ENCODE results near the gene DHX29.
"Not testable (repeated sequence)": the region's sequence is repeated elsewhere in the genome, so short reads cannot be mapped to it uniquely, and the experiment has no call there.

The DHX29 gene

GRCh38 chr5:55307383-55308253, at the start of gene DHX29, which contains the start of gene MTREX:
Gene DHX29 (minus strand): TSS chr5:55307694. CDS start chr5:55307573, 121 bp downstream.
Gene MTREX (plus strand): TSS chr5:55307989. CDS start chr5:55308014, 25 bp downstream.
- peak; percentile 86 for DNase-seq

GRCh38 chr5:55356896-55357295, 49.4 kb upstream of the DHX29 start:
- no peak for DNase-seq

GRCh38 chr5:55350754-55351153, 43.3 kb upstream of the DHX29 start:
- no peak for DNase-seq

GRCh38 chr5:55347786-55348185, 40.3 kb upstream of the DHX29 start:
- DNase-seq: no peak

- DNase-seq: no peak
These were observed 37.8 kb upstream of the DHX29 start for GRCh38 chr5:55345327-55345726.

- peak; percentile 67 for DNase-seq
These were observed 37.0 kb upstream of the DHX29 start for GRCh38 chr5:55344392-55344992.

- no peak for DNase-seq
These were observed 36.1 kb upstream of the DHX29 start for GRCh38 chr5:55343609-55344008.

GRCh38 chr5:55343107-55343506, 35.6 kb upstream of the DHX29 start:
- no peak for DNase-seq

GRCh38 chr5:55338810-55339243, 31.3 kb upstream of the DHX29 start:
- no peak for DNase-seq

GRCh38 chr5:55338092-55338613, 30.7 kb upstream of the DHX29 start:
- DNase-seq: no peak

GRCh38 chr5:55333811-55334210, 26.3 kb upstream of the DHX29 start:
- no peak for DNase-seq

- no peak for DNase-seq
These were observed 25.5 kb upstream of the DHX29 start for GRCh38 chr5:55333017-55333416.

- DNase-seq: no peak
These were observed 23.8 kb upstream of the DHX29 start for GRCh38 chr5:55331321-55331720.

GRCh38 chr5:55327281-55327680, 19.8 kb upstream of the DHX29 start:
- no peak for DNase-seq

GRCh38 chr5:55325621-55326020, 18.1 kb upstream of the DHX29 start:
- no peak for DNase-seq

GRCh38 chr5:55324815-55325418, 17.4 kb upstream of the DHX29 start:
- DNase-seq: no peak

- DNase-seq: no peak
These were observed 16.5 kb upstream of the DHX29 start for GRCh38 chr5:55324006-55324405.

- no peak for DNase-seq
These were observed 13.1 kb upstream of the DHX29 start for GRCh38 chr5:55320571-55320970.

GRCh38 chr5:55319491-55319890, 12.0 kb upstream of the DHX29 start:
- DNase-seq: no peak

GRCh38 chr5:55318237-55318636, 10.7 kb upstream of the DHX29 start:
- not testable (repeated sequence) for DNase-seq

GRCh38 chr5:55316837-55317236, 9.3 kb upstream of the DHX29 start:
- DNase-seq: no peak

- no peak for DNase-seq
These were observed 8.8 kb upstream of the DHX29 start for GRCh38 chr5:55316289-55316688.

GRCh38 chr5:55313870-55314617, 6.5 kb upstream of the DHX29 start:
- DNase-seq: no peak

Measured in CD4-positive, alpha-beta T cell treated with Interleukin-17A for 4 hours (primary cell).